NK-92 (cell line): Measurements from ENCODE around the gene TBC1D2B.
"Not testable (repeated sequence)": the region's sequence is repeated elsewhere in the genome, so short reads cannot be mapped to it uniquely, and the experiment has no call there.

Source experiments
- DNase-seq: peaks from one replicate; lab custom pipeline; 2025; ENCODE audit not compliant: unreplicated experiment; lab: John Stamatoyannopoulos, UW

TBC1D2B gene

GRCh38 chr15:77976760-77977525 lies 100.6 kb downstream of the TBC1D2B start:
- DNase-seq = not testable (repeated sequence)

- not testable (repeated sequence) for DNase-seq
Measured at GRCh38 chr15:77976095-77976450, 101.4 kb downstream of the TBC1D2B start.

GRCh38 chr15:77975332-77976094 lies 102.0 kb downstream of the TBC1D2B start:
- no peak for DNase-seq

GRCh38 chr15:77974416-77975331 lies 102.8 kb downstream of the TBC1D2B start:
- DNase-seq = no peak

GRCh38 chr15:77974098-77974414 lies 103.5 kb downstream of the TBC1D2B start:
- no peak for DNase-seq

GRCh38 chr15:77973273-77974097 lies 104.0 kb downstream of the TBC1D2B start:
- not testable (repeated sequence) for DNase-seq

GRCh38 chr15:77972706-77973105 lies 104.8 kb downstream of the TBC1D2B start:
- DNase-seq = not testable (repeated sequence)

GRCh38 chr15:77971875-77972274 lies 105.6 kb downstream of the TBC1D2B start:
- DNase-seq = not testable (repeated sequence)

GRCh38 chr15:77970813-77971360 lies 106.6 kb downstream of the TBC1D2B start:
- DNase-seq = not testable (repeated sequence)

GRCh38 chr15:77969055-77969454 lies 108.5 kb downstream of the TBC1D2B start:
- no peak for DNase-seq

- no peak for DNase-seq
Measured at GRCh38 chr15:77967798-77968197, 109.7 kb downstream of the TBC1D2B start.

- not testable (repeated sequence) for DNase-seq
Measured at GRCh38 chr15:77967235-77967615, 110.3 kb downstream of the TBC1D2B start.

GRCh38 chr15:77966540-77967234 lies 110.8 kb downstream of the TBC1D2B start:
- no peak for DNase-seq

GRCh38 chr15:77964193-77964592 lies 113.3 kb downstream of the TBC1D2B start:
- DNase-seq = no peak

GRCh38 chr15:77959432-77959879 lies 118.1 kb downstream of the TBC1D2B start:
- no peak for DNase-seq

GRCh38 chr15:77958716-77959431 lies 118.6 kb downstream of the TBC1D2B start:
- DNase-seq = not testable (repeated sequence)

- not testable (repeated sequence) for DNase-seq
Measured at GRCh38 chr15:77958021-77958420, 119.5 kb downstream of the TBC1D2B start.

- DNase-seq = not testable (repeated sequence)
Measured at GRCh38 chr15:77953926-77954325, 123.6 kb downstream of the TBC1D2B start.

- DNase-seq = not testable (repeated sequence)
Measured at GRCh38 chr15:77952928-77953446, 124.5 kb downstream of the TBC1D2B start.
